ENCODE results near the gene INAVA. TPM values are rescaled to one million over a fixed set of nuclear protein-coding genes. Genes with fewer than 3 reads are reported as not detected.

INAVA gene
- total and polyA plus RNA-seq, 10 of the 15 experiments (the other 5 are each of a cell fraction or from before 2014, with no cell fraction given): 3.6 to 15.4 (median 9.5) TPM

- POLR2A ChIA-PET: no interaction called here
- WGBS (ENCODE audit: insufficient coverage, insufficient replicate concordance, low lambda C conversion rate, missing lambda C conversion rate): 99% methylated on average over 4 of the region's 4 CpGs
- TF ChIP-seq TCF3 (IDR thresholded peaks at IDR 0.05; ENCODE audit: borderline replicate concordance, insufficient read depth, low read depth, low read length) (no peak), ZNF24 (IDR thresholded peaks at IDR 0.05) (no peak), PAX5 (IDR thresholded peaks at IDR 0.05; ENCODE audit: borderline replicate concordance, low read depth, low read length) (no peak), CTCF (IDR thresholded peaks at IDR 0.05 in 2 of 3, conservative IDR thresholded peaks at IDR 0.05 in 1 of 3; ENCODE audit: control insufficient read depth in 2 of 3, extremely low read depth in 1 of 3, insufficient read depth in 1 of 3, low read depth in 3 of 3, low read length in 3 of 3) (no peak), CUX1 (IDR thresholded peaks at IDR 0.05; ENCODE audit: insufficient replicate concordance, low read depth, low read length) (no peak), CHD4 (IDR thresholded peaks at IDR 0.05) (no peak), BCLAF1 (IDR thresholded peaks at IDR 0.05) (no peak), PRDM15 (CRISPR knock-in tag; IDR thresholded peaks at IDR 0.05) (no peak), NFYB (IDR thresholded peaks at IDR 0.05; ENCODE audit: insufficient read depth, low read depth, low read length) (no peak)
These were observed 49.3 kb upstream of the INAVA start for GRCh38 chr1:200845360-200845759.

More at GRCh38 chr1:200845360-200845759, 49.3 kb upstream of the INAVA start:
- no peak for ATAC-seq
- Histone ChIP-seq H2AFZ (ENCODE audit: control insufficient read depth, low read depth, low read length) (no peak overlapping the region), H3K27me3 (replicated peaks in 1 of 2; ENCODE audit: control insufficient read depth in 2 of 2, insufficient read depth in 2 of 2, low read length in 1 of 2) (no peaks in the 10 kb centered on the region), H3K9ac (ENCODE audit: control insufficient read depth, insufficient read depth, low read length) (no peak overlapping the region), H3K36me3 (ENCODE audit: control insufficient read depth in 2 of 2, insufficient read depth in 2 of 2, low read length in 1 of 2) (peaks cover 0 to 19% of the 10 kb centered on the region in 2 experiments; a peak in 3 of 4 replicates), H3K4me1 (ENCODE audit: control insufficient read depth, insufficient read depth, low read length) (no peaks in the 10 kb centered on the region), H3K9me3 (replicated peaks; ENCODE audit: control insufficient read depth, insufficient read depth, low read length) (no peaks in the 10 kb centered on the region), H4K20me1 (ENCODE audit: control insufficient read depth, insufficient read depth) (no peaks in the 10 kb centered on the region), H3K4me2 (ENCODE audit: control insufficient read depth, insufficient read depth) (no peak overlapping the region), H3K4me3 (no peak overlapping the region), H3K27ac (ENCODE audit: control insufficient read depth, insufficient read depth) (no peak overlapping the region), H3K79me2 (ENCODE audit: control insufficient read depth, insufficient read depth, low read length) (no peaks in the 10 kb centered on the region)
- SMC1A ChIA-PET (ENCODE audit: uncharacterized antibody, unreplicated experiment): interaction anchor here (0.6 to 1.4 kb wide), 11 partner anchors 9 to 320 kb away, joined by 3 to 5 read pairs (median 4); no protein-coding TSS in a partner anchor
- DNase-seq (ENCODE audit: low read depth, low spot score): no peak
- RAD21 ChIA-PET (ENCODE audit: unreplicated experiment): interaction anchor here (0.7 to 1.4 kb wide), 3 partner anchors 21 to 282 kb away, joined by 3 to 4 read pairs (median 3); no protein-coding TSS in a partner anchor
- CTCF ChIA-PET: interaction anchor here (0.7 to 2.1 kb wide), 4 partner anchors 30 to 274 kb away, joined by 3 to 9 read pairs (median 4); no protein-coding TSS in a partner anchor
- FAIRE-seq: no peak
- in situ Hi-C loops (cut with MboI): no loop called here
- BruUV-seq (replicated peaks): no TSS peak
- intact Hi-C loops (cut with micrococcal nuclease; ENCODE audit: unreplicated experiment): no loop called here

All from GM12878 (cell line).